HUDEP-2 (cell line): Measurements from ENCODE around the gene GAS1.
A peak's percentile ranks its signal among the peaks of the same experiment; 100 is the strongest.

Experiments used
- DNase-seq, 76 experiments: peaks; one replicate each; lab custom pipeline; 2025; ENCODE audit not compliant: unreplicated experiment in 76 of 76; lab: John Stamatoyannopoulos, UW

The GAS1 gene, protein sequence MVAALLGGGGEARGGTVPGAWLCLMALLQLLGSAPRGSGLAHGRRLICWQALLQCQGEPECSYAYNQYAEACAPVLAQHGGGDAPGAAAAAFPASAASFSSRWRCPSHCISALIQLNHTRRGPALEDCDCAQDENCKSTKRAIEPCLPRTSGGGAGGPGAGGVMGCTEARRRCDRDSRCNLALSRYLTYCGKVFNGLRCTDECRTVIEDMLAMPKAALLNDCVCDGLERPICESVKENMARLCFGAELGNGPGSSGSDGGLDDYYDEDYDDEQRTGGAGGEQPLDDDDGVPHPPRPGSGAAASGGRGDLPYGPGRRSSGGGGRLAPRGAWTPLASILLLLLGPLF

DNA sequence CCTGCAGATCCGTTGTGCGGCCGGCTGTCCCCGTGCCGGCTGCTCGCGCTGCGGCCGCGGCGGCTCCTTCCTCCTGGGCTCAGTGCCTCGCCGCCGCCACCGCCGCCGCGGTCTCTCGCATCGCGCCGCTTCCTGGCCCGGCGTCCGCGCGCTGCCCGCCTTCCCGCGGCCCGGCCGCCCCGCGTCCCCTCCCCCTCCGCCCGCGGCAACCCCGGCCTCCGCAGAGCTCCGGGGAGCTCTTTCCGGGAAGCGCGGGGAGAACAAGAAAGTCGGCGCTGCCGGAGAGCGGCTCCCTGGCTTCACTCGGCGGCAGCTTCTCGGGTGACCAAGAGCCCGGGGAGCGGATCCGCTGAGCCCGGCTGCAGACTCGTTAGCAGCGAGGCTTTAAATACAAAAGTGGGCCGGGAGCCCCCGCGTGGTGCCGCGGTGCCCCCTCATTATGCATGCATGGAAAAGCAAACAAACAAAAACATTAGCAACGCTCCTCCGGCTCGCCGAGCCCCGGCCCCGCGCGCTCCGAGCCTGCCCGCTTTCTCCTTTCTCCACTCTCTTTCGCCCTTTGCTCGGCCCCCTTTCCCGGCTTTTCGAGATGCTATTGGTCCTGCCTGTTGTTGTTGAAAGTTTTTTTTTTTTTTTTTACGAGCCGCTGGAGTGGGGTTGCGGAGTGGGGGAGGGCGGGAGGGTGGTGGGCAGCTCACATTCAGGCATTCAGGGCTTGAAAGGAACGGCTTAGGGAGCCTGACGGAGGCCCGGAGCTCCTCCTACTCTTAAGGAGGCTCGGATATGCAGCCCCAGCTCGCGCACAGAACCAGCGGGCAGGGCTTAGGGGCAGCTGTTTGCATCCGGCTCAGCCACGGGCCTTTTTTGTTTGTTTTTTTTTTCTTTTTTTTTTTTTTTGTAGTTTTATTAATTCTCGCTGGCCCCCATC lies at the start of gene GAS1:
Gene GAS1, minus strand, starts transcription at position 361 of the 928 bp plus-strand sequence. CDS start 727 bp downstream, outside the sequence.
- DNase-seq, result peak in 41 of 76 experiments; percentile 1 to 59 (median 29)

DNA sequence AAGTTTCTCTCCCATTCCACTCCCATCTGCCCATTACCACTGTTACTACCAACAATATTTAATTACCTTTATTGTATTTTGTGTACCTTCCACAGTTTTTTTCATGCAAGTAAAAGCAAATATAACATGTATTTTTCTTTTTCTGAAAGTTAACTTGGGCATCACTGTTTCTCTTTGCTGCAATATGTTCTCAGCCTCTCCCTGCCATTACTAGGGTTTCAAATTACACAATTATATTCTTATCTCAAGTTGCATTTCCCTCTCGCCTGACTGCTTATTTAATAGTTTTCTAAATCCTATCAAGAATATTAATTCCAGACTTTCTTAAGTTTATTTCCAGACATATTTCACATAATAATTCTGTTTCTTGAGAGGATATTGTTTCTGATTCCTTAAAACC lies 46.9 kb upstream of the GAS1 start:
- DNase-seq, result no peak

DNA sequence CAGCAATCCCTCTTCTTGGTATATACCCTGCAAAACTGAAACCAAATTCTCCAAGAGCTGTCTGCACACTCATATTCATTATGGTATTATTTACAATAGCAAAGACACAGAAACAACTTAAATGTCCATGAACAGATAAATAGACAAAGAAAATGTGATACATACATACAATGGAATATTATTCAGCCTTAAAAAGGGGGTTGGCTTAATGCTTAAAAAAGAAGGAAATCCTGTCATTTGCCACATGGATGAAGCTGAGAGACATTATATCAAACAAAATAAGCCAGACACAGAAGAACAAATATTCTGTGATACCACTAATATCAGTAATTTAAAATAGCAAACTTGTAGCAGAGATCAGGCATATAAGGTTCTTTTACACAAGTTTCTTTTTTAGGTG lies 46.5 kb upstream of the GAS1 start:
- DNase-seq, result no peak

DNA sequence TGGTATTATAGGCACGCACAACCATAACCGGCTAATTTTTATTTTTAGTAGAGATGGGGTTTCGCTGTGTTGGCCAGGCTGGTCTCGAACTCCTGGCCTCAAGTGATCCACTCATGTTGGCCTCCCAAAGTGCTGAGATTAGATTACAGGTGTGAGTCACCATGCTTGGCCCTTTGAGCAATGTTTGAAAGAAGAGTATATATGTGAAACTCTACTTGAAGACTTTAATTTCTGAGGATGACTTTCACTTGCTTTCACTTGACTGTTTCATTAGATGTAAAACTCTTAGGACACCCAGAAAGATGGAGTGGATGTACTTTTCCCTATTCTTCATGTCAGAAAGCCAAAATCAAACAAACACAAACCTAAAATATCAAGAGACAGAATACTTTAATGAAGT lies 43.8 kb upstream of the GAS1 start:
- DNase-seq, result no peak

DNA sequence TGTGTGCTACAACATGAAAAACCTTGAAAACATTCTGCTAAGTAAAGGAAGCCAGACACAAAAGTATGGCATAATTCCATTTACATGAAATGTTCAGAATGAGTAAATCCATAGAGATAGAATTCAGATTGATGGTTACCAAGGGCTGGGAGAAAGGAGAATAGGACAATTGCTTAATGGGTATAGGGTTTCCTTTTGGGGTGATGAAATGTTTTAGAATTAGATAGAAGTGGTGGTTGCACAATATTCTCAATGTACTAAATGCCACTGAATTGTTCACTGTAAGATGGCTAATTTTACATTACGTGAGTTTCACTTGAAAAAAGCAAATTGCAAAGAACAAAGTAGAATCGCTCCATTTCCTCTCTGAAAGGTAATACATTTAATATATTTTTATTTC lies 43.0 kb upstream of the GAS1 start:
- DNase-seq, result no peak

DNA sequence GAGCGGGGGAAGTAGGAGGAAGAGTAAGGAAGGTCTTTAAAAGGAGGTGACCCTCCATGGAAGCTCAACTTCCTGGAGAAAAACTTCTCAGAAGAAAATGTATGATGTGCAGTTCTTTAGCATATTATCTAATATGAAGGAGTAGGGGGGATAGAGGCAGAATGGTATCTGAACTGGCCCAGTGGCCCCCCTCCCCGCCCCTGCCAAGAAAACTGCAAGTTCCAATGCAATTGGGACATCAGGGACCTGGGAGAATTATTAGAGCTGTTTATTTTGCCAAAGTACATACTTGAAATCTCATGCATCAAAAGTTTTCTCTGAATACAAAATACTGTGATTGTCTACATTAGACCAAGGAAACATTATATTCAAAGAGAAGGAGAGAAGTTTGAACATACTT lies 40.6 kb upstream of the GAS1 start:
- DNase-seq, result no peak

DNA sequence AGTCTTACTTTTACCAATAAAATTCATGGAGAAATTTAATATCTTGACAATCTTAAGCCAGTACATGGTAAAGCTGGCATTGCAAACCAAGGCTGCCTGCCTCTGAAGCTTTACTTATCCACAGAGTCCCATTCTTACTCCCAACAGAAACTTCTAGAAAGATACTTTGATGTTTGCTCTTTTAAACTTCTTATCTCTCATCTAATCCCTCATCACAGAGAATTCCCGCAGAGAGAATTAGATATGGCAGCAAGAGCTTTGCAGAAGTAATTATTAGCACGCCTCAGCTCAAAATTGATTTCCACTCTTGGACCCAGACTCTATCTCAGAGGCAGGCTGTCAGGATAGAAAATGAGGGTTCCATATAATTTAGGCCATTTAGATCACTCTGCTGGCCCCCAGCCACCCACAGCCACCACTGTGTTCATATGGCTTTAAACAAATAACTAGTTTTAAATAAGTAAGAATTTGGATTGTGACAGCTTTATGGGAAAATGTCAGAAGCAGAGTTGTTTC lies 37.9 kb upstream of the GAS1 start:
- no peak for DNase-seq

DNA sequence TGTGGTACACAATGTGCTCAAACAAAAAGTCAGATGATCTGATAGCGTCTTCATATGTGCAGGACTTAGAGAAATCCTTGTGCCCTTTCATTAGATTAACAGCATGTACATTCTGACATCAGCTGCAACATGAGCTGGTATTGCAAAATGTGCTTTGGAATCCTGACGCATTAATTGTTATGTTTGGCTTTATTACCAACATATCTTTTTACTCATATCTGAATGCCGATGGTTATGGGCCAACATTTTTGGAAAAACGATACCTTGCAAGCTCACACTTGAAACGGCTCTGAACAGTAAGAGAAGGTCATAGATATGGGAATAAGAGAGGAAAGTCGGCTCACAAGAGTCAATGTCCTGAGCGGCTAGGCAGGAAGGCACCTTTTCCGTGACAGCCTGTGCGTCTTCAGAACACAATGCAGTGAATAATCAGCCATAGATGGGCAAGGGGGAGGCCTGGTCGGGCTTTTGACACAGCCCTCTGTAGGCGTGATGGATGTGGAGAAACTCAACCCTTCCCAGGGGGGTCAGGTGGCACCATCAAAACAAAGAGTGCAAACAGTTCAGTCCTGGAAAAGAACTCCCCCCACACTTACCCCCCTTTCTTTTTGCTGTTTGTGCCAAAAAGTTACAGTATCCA lies 36.4 kb upstream of the GAS1 start:
- no peak for DNase-seq

DNA sequence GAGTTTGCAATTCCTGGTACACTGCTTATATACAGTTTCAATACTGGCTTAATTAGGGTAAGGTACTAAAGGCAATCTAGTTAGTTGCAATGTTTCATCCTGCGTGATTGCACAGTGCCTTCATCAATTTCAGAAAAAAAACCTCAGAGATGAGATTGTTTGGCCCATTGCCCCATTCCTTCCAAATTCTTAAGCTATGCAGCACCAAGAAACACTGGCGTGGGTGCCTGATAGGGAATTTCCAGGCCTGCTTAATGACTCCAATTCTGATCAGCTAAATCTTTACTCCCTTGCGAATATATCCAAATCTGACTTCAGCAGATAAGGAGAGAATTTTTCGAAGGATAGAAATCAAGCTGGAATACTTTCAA lies 35.9 kb upstream of the GAS1 start:
- DNase-seq, result no peak

DNA sequence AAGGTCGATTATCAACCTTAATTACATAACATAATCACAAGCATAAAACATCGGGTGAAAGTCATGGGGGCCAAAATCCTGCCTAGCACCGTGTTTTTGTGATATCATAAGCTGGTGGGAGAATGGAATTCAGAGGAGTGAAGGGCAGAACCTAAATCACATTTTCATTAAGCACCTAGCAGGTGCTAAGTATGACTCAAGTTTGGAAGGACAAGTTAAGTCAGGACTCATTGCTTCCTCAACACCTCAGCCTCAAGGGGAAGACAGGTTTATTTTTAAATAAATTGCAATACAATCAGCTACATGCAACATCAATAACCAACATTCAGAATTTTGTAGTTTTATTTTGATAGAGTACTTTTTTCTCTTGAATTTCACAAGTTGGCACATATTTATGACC lies 33.5 kb upstream of the GAS1 start:
- no peak for DNase-seq

DNA sequence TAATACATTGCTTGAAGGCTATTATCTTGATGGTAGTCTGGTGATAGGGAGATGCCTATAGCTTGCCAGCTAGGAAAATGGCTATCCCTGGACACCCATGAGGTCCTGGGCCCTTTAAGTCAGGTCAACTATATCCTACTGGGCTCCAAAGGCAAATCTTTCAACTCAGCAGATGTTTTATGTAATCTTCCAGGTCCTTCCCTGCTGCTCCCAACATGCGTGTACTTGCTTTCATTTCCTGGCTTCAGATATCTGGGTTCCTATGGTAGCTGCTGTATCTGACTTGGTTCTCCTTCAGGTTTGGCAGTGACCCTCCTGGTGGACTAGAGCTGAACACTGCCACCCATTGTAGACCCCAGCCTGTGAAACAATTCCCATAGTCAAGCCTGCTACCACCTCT lies 32.4 kb upstream of the GAS1 start:
- no peak for DNase-seq

DNA sequence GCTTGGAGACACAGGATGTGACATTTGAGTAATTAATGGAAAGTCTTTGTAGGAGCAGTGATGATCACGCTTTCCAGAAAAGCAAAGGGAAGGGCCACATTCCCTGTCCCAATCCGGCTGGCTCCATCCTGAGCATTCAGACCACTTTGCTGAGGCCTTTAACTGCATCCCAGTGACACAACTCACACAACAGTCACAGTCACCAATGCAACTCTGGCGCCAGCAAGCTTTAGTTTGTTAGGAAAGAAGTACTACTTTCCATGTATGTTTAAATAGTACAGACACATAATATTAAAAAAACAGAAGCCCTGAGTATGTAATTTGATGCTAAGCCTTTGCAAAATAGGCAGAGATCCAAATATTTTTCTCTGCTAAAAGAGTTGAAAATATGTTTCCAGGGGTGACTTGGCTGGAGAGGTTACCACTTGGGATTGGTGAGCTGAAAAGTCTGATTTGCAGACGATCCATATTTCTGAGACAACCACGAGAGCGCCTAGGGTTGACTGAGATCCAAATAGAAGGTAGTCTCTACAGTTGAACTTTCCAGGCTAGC lies 31.7 kb upstream of the GAS1 start:
- no peak for DNase-seq

DNA sequence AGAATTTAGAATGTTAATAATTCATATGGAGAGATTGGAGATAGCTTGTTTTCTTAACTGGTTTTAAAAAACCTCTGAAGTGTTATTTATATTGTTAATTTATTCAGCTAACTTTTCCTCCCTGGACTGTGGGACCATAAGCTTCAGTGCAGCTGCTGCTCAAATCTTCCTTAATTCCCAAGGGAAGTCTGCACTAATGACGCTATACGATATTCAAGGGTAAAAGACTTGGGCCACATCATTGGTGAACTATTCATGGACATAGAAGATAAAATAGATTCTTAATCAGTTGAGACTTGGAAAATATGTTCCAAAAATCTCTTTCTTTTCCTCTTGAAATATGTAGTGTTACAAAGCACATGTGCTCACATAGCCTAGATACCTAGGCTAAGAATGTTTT lies 31.1 kb upstream of the GAS1 start:
- no peak for DNase-seq

DNA sequence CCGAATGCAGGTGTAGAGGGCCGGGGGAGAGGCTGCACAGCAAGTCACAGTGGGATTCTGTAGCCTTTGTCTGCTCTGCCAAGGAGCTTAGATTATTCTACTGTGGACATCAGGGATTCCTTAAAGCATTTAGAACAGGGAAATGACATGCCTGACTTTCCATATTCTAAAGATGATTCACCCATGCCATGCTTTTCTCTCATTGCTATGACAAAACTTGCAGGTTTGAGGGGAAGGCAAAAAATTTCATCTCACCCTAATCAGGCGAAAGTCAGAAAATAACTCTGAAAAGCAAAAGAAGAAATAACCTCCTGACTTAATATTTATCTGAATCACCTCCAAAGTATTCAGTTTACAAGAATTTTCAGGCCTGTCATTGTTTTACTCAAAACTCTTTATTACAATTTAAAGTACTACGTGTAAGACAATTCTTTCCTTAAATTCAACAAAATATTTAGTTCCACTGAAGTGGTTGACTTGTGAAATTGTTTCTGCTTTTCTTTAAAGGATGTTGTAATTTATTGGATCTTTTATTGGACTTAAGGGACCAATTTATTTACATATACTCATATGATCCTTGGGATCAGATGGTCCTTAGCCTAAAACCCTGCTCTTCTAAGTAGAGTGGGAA lies 30.0 kb upstream of the GAS1 start:
- no peak for DNase-seq

DNA sequence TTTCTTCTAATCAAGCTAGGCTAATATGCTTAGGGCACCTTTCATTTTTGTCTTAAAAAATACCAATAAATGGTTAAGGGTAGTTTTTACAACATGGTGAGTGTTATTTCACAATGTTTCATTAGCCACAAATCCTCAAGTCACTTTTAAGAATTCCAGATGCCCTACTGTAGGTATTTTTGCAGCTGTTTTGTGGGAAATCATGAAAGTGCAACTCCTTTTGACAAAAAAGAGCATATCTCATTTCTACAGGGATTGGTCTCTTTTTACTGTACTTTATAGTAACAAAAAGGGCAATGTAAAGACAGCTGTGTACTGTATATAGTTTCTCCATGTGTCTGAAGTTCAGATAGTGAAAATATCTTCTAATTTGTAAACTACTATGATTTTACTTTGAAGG lies 28.3 kb upstream of the GAS1 start:
- no peak for DNase-seq

DNA sequence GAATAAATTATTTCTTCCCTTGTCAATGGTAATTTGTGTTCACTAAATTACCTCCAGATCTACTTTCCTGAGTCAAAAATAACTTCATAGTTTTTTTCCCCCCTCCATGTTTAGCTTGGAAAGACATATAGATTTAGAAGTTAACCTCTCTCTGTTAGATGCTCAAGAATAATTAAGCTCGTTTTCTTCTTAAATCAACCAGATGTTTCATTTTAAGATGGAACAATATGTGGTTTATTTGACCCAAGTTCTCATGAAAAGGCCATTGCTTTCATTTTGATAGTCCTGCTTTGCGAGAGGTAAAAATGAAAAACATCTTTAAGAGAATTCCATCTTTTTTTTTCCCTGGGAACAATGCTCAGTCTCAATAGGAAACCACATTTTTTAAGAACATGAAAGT lies 27.7 kb upstream of the GAS1 start:
- DNase-seq, result no peak

DNA sequence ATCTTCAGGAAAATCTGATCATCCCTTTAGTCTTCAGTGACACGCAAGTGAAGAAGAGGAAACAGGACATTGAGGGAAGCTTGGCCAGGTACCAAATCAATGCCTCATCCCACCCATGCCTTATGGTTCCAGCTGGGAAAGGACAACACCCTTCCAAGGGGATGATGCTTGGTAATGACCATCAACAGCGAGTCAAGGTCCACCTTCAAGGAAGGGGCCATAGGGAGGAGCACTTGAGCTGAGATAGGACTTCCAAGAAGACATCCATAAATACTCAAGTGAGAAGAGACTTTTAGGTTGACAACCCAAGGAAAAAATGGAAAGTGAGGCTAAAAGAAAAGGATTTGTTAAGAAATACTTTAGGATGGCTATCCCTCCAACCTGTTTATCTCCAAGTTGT lies 27.1 kb upstream of the GAS1 start:
- DNase-seq, result no peak

DNA sequence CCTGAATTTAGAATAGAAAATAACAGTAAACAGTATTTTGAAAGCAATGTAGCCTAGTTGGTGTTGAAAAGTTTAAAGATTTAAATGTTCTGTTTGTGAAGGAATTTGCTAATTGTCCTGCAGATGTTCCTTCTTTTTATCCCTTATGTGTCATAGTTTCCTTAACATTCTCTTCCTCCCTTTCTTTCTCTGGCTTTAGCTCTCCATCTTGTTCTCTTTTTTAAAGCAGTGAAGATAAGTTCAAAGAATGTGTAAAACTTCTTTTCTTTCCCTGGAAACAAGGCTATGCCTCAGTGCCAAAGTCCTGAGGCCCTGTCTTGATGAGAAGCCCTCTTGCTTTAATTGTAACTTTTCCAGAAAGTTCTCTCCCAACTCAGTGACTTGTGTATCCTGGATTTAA lies 24.4 kb upstream of the GAS1 start:
- DNase-seq, result no peak

DNA sequence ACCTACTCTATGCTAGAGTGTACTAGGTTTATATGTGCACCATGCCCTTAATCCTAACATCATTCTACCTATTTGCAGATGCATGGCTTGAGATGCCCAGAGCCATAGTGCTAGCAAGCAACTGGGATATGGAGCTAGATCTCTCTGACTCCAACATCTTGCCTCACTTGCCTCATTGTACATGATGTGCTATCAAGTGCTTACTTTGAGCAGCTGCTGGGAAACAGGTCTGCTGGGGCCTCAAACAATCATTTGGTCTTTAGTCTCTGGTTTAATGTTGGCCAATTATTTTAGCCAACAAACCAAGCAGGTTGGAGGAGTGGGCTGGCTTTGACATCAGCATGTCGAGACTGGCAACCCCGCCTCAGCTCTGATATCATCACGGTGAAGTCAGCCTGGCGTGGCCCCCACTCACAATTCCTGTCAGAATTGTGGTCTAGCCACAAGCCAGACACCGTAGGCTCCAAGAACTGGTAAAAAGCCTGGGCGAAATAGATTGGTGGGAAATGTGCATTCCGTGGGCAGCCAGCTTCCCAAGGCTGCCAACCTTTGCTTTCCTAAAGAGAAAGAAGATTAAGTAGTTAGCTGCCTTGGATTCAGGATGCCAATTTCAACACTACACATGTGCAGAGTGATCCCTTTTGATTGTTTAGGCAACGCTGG lies 21.1 kb upstream of the GAS1 start:
- no peak for DNase-seq
